GM12891 (cell line): ENCODE data around the gene CORO1A.

Experiments
- DNase-seq: peaks from one replicate; pipeline ENCODE4 v3.0.0; 2011; ENCODE audit warnings: low spot score; ENCODE audit not compliant: insufficient read length
- FAIRE-seq: peaks from 2 replicates; lab custom pipeline; 2011; peaks lifted over from hg19 to GRCh38; lab: Jason Lieb, UNC
- PAX5 ChIP-seq: IDR thresholded peaks from 2 replicates; pipeline ENCODE4 v1.6.1; 2011; ENCODE audit warnings: low read length, moderate library complexity, mild to moderate bottlenecking; ENCODE audit not compliant: insufficient read depth, severe bottlenecking
- POLR2A ChIP-seq: IDR thresholded peaks from 2 replicates; pipeline ENCODE4 v1.6.1; 2011; ENCODE audit warnings: low read depth, low read length, control low read depth
- POLR2AphosphoS5 ChIP-seq: IDR thresholded peaks from 2 replicates; pipeline ENCODE4 v1.6.1; 2011; ENCODE audit warnings: low read depth, low read length, control low read depth
- POU2F2 ChIP-seq: IDR thresholded peaks from 2 replicates; pipeline ENCODE4 v1.6.1; 2011; ENCODE audit warnings: low read depth, mild to moderate bottlenecking, control low read depth, low read length, moderate library complexity
- SPI1 ChIP-seq: IDR thresholded peaks from 2 replicates; pipeline ENCODE4 v1.6.1; 2011; ENCODE audit warnings: low read depth, low read length, control low read depth
- TAF1 ChIP-seq: IDR thresholded peaks from 2 replicates; pipeline ENCODE4 v1.6.1; 2011; ENCODE audit warnings: low read depth, low read length, control low read depth

The CORO1A gene

DNA sequence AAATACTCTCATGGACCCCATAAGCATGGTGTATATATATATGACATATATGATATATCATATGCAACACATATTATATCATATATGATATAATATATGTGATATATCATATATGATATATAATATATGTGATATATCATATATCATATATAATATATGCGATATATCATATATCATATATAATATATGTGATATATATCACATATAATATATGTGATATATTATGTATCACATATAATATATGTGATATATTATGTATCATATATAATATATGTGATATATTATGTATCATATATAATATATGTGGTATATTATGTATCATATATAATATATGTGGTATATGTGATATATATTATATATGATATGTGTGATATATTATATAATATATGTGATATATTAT is 38.5 kb upstream of the CORO1A start:
- FAIRE-seq: no peak

DNA sequence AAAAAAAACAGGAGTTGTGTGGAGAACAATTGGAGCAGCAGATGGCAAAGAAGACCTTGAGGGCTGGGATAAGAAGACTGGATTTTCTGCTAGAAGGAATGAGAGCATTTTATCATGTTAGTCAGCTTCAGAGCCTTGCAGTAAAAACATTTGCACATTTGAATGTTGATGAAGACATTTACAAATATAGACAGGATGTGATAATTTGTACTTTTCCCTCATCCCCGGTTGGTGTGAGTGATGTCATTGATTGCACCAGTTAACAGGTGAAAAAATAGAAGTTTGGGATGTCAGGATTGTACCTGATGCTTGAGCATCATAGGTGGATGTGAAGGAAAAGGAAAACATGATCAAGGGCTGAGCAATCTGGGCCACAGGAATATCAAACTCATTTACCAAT is 37.7 kb upstream of the CORO1A start:
- TF ChIP-seq SPI1 (no peak), PAX5 (no peak), POLR2AphosphoS5 (no peak), POLR2A (no peak), POU2F2 (no peak), TAF1 (no peak)
- DNase-seq (no peak), FAIRE-seq (no peak)

More for the DNA sequence above, 38.5 kb upstream of the CORO1A start:
- TF ChIP-seq PAX5 (no peak), POU2F2 (no peak), POLR2AphosphoS5 (no peak), TAF1 (no peak), SPI1 (no peak), POLR2A (no peak)
- no peak for DNase-seq

- TF ChIP-seq POLR2A (no peak), TAF1 (no peak), PAX5 (no peak), POLR2AphosphoS5 (no peak)
- FAIRE-seq (no peak), DNase-seq (no peak)
Observed at GRCh38 chr16:30147843-30148510, 35.4 kb upstream of the CORO1A start.

DNA sequence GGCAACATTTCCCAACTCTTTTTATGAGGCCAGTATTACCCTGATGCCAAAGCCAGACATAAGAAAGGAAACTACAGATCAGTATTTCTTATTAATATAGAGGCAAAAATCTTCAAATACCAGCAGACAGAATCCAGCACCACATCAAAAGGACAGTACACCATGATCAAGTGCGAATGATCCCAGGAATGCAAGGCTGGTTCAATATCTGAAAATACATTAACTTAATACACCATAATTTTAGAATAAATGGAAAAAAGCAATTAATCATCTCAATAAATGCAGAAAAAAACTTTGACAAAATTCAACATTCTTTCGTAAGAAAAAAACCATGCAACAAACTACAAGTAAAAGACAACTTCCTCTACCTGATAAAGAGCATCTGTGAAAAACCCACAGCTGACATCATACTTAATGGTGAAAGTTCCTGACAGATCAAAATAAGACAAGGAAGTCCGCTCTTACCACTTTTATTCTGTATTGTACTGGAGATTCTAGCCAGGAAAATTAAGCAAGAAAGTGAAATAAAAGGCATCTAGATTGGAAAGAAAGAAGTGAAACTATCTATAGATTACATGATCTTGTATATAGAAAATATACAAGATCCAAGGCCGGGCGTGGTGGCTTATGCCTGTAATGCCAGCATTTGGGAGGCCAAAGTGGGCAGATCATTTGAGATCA is 34.0 kb upstream of the CORO1A start:
- no peak for FAIRE-seq
- TF ChIP-seq POLR2A (no peak), TAF1 (no peak), SPI1 (no peak), PAX5 (no peak), POU2F2 (no peak)

DNA sequence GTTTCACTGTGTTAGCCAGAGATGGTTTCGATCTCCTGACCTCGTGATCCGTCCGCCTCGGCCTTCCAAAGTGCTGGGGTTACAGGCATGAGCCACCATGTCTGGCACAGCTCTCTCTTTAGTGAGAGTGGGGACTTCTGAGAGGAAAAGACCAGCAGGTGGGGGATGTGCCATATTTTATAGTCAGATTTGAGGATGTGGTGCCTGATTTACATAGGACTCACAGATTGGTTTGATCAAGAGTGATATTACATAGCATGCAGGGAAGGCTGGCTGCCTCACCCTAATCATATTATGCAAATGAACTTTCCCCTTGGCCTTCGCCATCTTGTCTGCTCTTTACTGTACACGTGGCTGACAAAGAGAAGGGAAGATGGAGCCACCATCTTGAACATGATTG is 32.3 kb upstream of the CORO1A start:
- TF ChIP-seq POLR2AphosphoS5 (no peak), PAX5 (no peak), TAF1 (no peak), SPI1 (no peak), POLR2A (no peak), POU2F2 (no peak)

More for the DNA sequence above, 34.0 kb upstream of the CORO1A start:
- DNase-seq: no peak

DNA sequence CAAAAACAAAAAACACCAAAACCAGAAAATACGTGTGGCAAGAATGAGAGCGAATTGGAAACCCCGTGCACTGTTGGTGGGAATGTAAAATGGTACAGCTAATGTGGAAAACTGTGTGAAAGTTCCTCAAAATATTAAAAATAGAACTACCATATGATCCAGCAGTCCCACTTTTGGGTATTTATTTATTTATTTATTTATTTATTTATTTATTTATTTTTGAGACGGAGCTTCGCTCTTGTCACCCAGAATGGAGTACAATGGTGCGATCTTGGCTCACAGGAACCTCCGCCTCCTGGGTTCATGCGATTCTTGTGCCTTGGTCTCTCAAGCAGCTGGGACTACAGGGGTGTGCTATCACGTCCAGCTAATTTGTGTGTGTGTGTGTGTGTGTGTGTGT is 30.9 kb upstream of the CORO1A start:
- DNase-seq: no peak
- TF ChIP-seq POLR2AphosphoS5: no peak
- no peak for TF ChIP-seq POU2F2
- TF ChIP-seq SPI1: no peak
- no peak for TF ChIP-seq TAF1
- no peak for TF ChIP-seq PAX5
- no peak for TF ChIP-seq POLR2A
- no peak for FAIRE-seq

More for the DNA sequence above, 32.3 kb upstream of the CORO1A start:
- no peak for FAIRE-seq
- no peak for DNase-seq

GRCh38 chr16:30155188-30155587 is 28.2 kb upstream of the CORO1A start:
- FAIRE-seq: no peak
- TF ChIP-seq PAX5: no peak
- no peak for TF ChIP-seq TAF1
- no peak for TF ChIP-seq POLR2AphosphoS5
- TF ChIP-seq POU2F2: no peak
- TF ChIP-seq SPI1: no peak
- TF ChIP-seq POLR2A: no peak
- no peak for DNase-seq

GRCh38 chr16:30157214-30157613 is 26.2 kb upstream of the CORO1A start:
- FAIRE-seq (peak; percentile 5), DNase-seq (no peak)
- no peak for TF ChIP-seq TAF1
- no peak for TF ChIP-seq POU2F2
- no peak for TF ChIP-seq PAX5
- TF ChIP-seq POLR2AphosphoS5: no peak
- no peak for TF ChIP-seq POLR2A

DNA sequence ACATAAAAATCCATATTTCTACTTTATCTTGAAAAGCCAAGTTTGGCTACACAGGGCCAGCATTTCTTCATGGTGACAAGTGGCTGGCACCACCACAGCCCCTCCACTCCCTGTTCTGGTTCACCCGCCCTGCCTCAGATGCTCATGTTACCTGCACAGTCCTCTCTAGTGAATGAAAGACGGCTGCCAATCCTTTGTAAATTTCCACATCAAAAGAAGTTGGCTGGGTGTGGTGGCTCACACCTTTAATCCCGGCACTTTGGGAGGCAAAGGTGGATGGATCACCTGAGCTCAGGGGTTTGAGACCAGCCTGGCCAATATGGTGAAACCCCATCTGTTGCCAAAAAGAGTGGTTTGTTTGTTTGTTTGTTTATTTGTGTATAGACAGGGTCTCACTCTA is 19.9 kb upstream of the CORO1A start:
- FAIRE-seq (no peak), DNase-seq (no peak)
- no peak for TF ChIP-seq POLR2AphosphoS5
- no peak for TF ChIP-seq SPI1
- TF ChIP-seq TAF1: no peak
- no peak for TF ChIP-seq POU2F2
- TF ChIP-seq POLR2A: no peak
- no peak for TF ChIP-seq PAX5
